ENCODE measurements around the gene SERINC5. TPM values are rescaled to one million over a fixed set of nuclear protein-coding genes. Genes with fewer than 3 reads are reported as not detected.

SERINC5 gene
- total RNA-seq, 1 experiment from 2014 or later = 70.6 TPM

- Histone ChIP-seq H3K9me3 (ENCODE audit: control insufficient read depth, insufficient read depth, low read depth, low read length) (no peaks in the 10 kb centered on the region), H3K27me3 (ENCODE audit: control insufficient read depth, insufficient read depth, low read length) (no peaks in the 10 kb centered on the region), H3K4me1 (ENCODE audit: control insufficient read depth, insufficient read depth, low read length) (no peaks in the 10 kb centered on the region), H3K36me3 (ENCODE audit: control insufficient read depth, insufficient read depth, low read length) (no peaks in the 10 kb centered on the region), H3K4me3 (ENCODE audit: low read depth in 2 of 2, low read length in 2 of 2) (no peak overlapping the region), H3K27ac (ENCODE audit: low read length) (no peak overlapping the region)
- no TSS peak for BruUV-seq (replicated peaks)
- TF ChIP-seq REST (IDR thresholded peaks at IDR 0.05; ENCODE audit: insufficient read depth in 1 of 2, low read depth in 2 of 2, low read length in 1 of 2) = no peak
- no peak for TF ChIP-seq SIN3A (IDR thresholded peaks at IDR 0.05; ENCODE audit: borderline replicate concordance, insufficient read depth, low read depth, low read length)
- no peak for TF ChIP-seq POLR2AphosphoS5 (IDR thresholded peaks at IDR 0.05; ENCODE audit: low read depth, low read length)
- no peak for TF ChIP-seq TCF7L2 (IDR thresholded peaks at IDR 0.05; ENCODE audit: low read depth, low read length)
- TF ChIP-seq, protein P1, sequence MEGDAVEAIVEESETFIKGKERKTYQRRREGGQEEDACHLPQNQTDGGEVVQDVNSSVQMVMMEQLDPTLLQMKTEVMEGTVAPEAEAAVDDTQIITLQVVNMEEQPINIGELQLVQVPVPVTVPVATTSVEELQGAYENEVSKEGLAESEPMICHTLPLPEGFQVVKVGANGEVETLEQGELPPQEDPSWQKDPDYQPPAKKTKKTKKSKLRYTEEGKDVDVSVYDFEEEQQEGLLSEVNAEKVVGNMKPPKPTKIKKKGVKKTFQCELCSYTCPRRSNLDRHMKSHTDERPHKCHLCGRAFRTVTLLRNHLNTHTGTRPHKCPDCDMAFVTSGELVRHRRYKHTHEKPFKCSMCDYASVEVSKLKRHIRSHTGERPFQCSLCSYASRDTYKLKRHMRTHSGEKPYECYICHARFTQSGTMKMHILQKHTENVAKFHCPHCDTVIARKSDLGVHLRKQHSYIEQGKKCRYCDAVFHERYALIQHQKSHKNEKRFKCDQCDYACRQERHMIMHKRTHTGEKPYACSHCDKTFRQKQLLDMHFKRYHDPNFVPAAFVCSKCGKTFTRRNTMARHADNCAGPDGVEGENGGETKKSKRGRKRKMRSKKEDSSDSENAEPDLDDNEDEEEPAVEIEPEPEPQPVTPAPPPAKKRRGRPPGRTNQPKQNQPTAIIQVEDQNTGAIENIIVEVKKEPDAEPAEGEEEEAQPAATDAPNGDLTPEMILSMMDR (IDR thresholded peaks at IDR 0.05) = no peak
- in situ Hi-C loops (cut with HindIII; ENCODE audit: low pct_unique_long_range_greater_than_20kb, low sequenced_read_pairs) (no loop called here), intact Hi-C loops (cut with micrococcal nuclease; ENCODE audit: unreplicated experiment) (no loop called here)
- DNase-seq (ENCODE audit: low read depth, low spot score) (no peak), ATAC-seq (no peak)
- CTCF ChIA-PET = no interaction called here
- POLR2A ChIA-PET = no interaction called here
Observed at GRCh38 chr5:80146046-80146445, 109.8 kb downstream of the SERINC5 start.

GRCh38 chr5:80143491-80143890, 112.4 kb downstream of the SERINC5 start:
- intact Hi-C loops (cut with micrococcal nuclease; ENCODE audit: unreplicated experiment) = no loop called here
- Histone ChIP-seq H3K36me3 (ENCODE audit: control insufficient read depth, insufficient read depth, low read length) (no peaks in the 10 kb centered on the region), H3K27me3 (ENCODE audit: control insufficient read depth, insufficient read depth, low read length) (no peaks in the 10 kb centered on the region), H3K9me3 (ENCODE audit: control insufficient read depth, insufficient read depth, low read depth, low read length) (no peaks in the 10 kb centered on the region), H3K4me1 (ENCODE audit: control insufficient read depth, insufficient read depth, low read length) (no peaks in the 10 kb centered on the region), H3K27ac (ENCODE audit: low read length) (no peak overlapping the region), H3K4me3 (ENCODE audit: low read depth in 2 of 2, low read length in 2 of 2) (no peak overlapping the region)
- TF ChIP-seq SIN3A (IDR thresholded peaks at IDR 0.05; ENCODE audit: borderline replicate concordance, insufficient read depth, low read depth, low read length) (no peak), TCF7L2 (IDR thresholded peaks at IDR 0.05; ENCODE audit: low read depth, low read length) (no peak), REST (IDR thresholded peaks at IDR 0.05; ENCODE audit: insufficient read depth in 1 of 2, low read depth in 2 of 2, low read length in 1 of 2) (no peak), POLR2AphosphoS5 (IDR thresholded peaks at IDR 0.05; ENCODE audit: low read depth, low read length) (no peak)
- TF ChIP-seq, protein P1 (IDR thresholded peaks at IDR 0.05) = no peak
- CTCF ChIA-PET = no interaction called here
- DNase-seq (ENCODE audit: low read depth, low spot score) (no peak), ATAC-seq (no peak)
- in situ Hi-C loops (cut with HindIII; ENCODE audit: low pct_unique_long_range_greater_than_20kb, low sequenced_read_pairs) = no loop called here
- BruUV-seq (replicated peaks) = no TSS peak
- POLR2A ChIA-PET = no interaction called here

Data from Panc1 (cell line).